Adrenal gland (tissue), 5 donors: Measurements from ENCODE around the gene DIP2A.

ENCODE experiments used
- POLR2A ChIP-seq, 2 donors: fragments of 450-650 bp; IDR thresholded peaks; one replicate each; pipeline ENCODE4 v1.6.1; 2017; ENCODE audit warnings: antibody characterized with exemption in 2 of 2, mild to moderate bottlenecking in 2 of 2, moderate library complexity in 1 of 2
- TF ChIP-seq, protein P1 (sequence below), 6 experiments: fragments of 450-650 bp in 4 of 6; fragments of 200-600 bp in 2 of 6; sonication (generic) in 1 of 6; IDR thresholded peaks; 1 replicate in 5 of 6; 2 replicates in 1 of 6; pipeline versions ENCODE4 v1.5.1 to v1.8.0; 2016 to 2021; ENCODE audit warnings: antibody characterized with exemption in 6 of 6, mild to moderate bottlenecking in 2 of 6, moderate library complexity in 1 of 6
- donor health status: DM: no; HTN: no; CAD: no.

DNA sequence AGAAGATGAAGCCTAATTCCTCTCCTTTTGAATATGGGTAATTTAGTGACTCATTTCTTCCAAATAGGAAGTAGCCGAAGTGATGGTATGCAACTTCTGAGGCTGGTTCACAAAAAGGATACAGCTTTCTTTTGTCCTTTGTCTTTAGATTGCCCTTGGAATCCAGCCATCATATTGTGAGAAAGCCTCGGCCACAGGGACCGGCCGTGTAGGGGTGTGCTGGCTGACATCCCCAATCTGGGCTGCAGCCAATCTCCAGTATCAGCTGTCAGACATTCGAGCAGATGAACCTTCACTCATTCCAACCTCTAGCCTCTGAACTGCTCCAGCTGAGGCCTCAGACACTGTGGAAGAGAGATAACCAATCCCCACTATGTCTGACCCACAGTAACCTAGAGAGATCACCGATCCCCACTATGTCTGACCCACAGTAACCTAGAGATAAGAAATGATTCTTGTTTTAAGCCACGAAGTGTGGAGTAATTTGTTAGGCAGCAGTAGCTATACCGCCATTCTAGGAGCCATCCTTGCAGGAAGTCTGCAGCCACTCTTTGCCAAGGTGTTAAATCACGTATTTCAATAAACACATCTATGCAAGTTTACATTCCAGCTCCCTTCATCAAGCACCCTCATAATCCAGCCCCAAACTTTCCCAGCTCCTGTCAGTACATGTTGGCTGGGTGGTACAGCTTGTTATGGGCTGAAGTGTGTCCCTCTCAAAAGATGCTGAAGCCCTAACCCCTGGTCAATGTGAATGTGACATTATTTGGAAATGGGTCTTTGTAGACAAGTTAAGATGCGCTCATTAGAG lies 2.9 kb upstream of the DIP2A start:
- TF ChIP-seq, protein P1, sequence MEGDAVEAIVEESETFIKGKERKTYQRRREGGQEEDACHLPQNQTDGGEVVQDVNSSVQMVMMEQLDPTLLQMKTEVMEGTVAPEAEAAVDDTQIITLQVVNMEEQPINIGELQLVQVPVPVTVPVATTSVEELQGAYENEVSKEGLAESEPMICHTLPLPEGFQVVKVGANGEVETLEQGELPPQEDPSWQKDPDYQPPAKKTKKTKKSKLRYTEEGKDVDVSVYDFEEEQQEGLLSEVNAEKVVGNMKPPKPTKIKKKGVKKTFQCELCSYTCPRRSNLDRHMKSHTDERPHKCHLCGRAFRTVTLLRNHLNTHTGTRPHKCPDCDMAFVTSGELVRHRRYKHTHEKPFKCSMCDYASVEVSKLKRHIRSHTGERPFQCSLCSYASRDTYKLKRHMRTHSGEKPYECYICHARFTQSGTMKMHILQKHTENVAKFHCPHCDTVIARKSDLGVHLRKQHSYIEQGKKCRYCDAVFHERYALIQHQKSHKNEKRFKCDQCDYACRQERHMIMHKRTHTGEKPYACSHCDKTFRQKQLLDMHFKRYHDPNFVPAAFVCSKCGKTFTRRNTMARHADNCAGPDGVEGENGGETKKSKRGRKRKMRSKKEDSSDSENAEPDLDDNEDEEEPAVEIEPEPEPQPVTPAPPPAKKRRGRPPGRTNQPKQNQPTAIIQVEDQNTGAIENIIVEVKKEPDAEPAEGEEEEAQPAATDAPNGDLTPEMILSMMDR (IDR thresholded peaks at IDR 0.05), result no peak
- TF ChIP-seq POLR2A (IDR thresholded peaks at IDR 0.05), result no peak
